ENCODE results near the gene C1QB.

The C1QB gene

GRCh38 chr1:22652881-22653316, at the start of gene C1QB:
C1QB (plus strand) TSS chr1:22653236; CDS start chr1:22659463, 6,227 bp downstream.
- no peak for DNase-seq
- in situ Hi-C loops (cut with HindIII; ENCODE audit: low pct_ligation_motif_present, low pct_unique_long_range_greater_than_20kb, low sequenced_read_pairs) = no loop called here

GRCh38 chr1:22606161-22606560, 46.9 kb upstream of the C1QB start:
- in situ Hi-C loops (cut with HindIII; ENCODE audit: low pct_ligation_motif_present, low pct_unique_long_range_greater_than_20kb, low sequenced_read_pairs) = no loop called here

GRCh38 chr1:22607154-22607553, 45.9 kb upstream of the C1QB start:
- no peak for DNase-seq
- in situ Hi-C loops (cut with HindIII; ENCODE audit: low pct_ligation_motif_present, low pct_unique_long_range_greater_than_20kb, low sequenced_read_pairs) = no loop called here

More at GRCh38 chr1:22606161-22606560, 46.9 kb upstream of the C1QB start:
- DNase-seq = no peak

GRCh38 chr1:22608361-22608760, 44.7 kb upstream of the C1QB start:
- in situ Hi-C loops (cut with HindIII; ENCODE audit: low pct_ligation_motif_present, low pct_unique_long_range_greater_than_20kb, low sequenced_read_pairs) = no loop called here
- DNase-seq = no peak

- in situ Hi-C loops (cut with HindIII; ENCODE audit: low pct_ligation_motif_present, low pct_unique_long_range_greater_than_20kb, low sequenced_read_pairs) = no loop called here
- no peak for DNase-seq
Measured at GRCh38 chr1:22609291-22609690, 43.7 kb upstream of the C1QB start.

GRCh38 chr1:22611530-22611947, 41.5 kb upstream of the C1QB start:
- in situ Hi-C loops (cut with HindIII; ENCODE audit: low pct_ligation_motif_present, low pct_unique_long_range_greater_than_20kb, low sequenced_read_pairs) = no loop called here
- DNase-seq = peak; percentile 54

GRCh38 chr1:22612671-22613571, 40.1 kb upstream of the C1QB start:
- no peak for DNase-seq

GRCh38 chr1:22613572-22613918, 39.5 kb upstream of the C1QB start:
- DNase-seq = no peak
- in situ Hi-C loops (cut with HindIII; ENCODE audit: low pct_ligation_motif_present, low pct_unique_long_range_greater_than_20kb, low sequenced_read_pairs) = no loop called here

More at GRCh38 chr1:22612671-22613571, 40.1 kb upstream of the C1QB start:
- in situ Hi-C loops (cut with HindIII; ENCODE audit: low pct_ligation_motif_present, low pct_unique_long_range_greater_than_20kb, low sequenced_read_pairs) = no loop called here

GRCh38 chr1:22613951-22614350, 39.1 kb upstream of the C1QB start:
- DNase-seq = no peak
- in situ Hi-C loops (cut with HindIII; ENCODE audit: low pct_ligation_motif_present, low pct_unique_long_range_greater_than_20kb, low sequenced_read_pairs) = no loop called here

- no peak for DNase-seq
- in situ Hi-C loops (cut with HindIII; ENCODE audit: low pct_ligation_motif_present, low pct_unique_long_range_greater_than_20kb, low sequenced_read_pairs) = no loop called here
Measured at GRCh38 chr1:22615886-22616285, 37.1 kb upstream of the C1QB start.

GRCh38 chr1:22616571-22616970, 36.5 kb upstream of the C1QB start:
- no peak for DNase-seq
- in situ Hi-C loops (cut with HindIII; ENCODE audit: low pct_ligation_motif_present, low pct_unique_long_range_greater_than_20kb, low sequenced_read_pairs) = no loop called here

- no peak for DNase-seq
- in situ Hi-C loops (cut with HindIII; ENCODE audit: low pct_ligation_motif_present, low pct_unique_long_range_greater_than_20kb, low sequenced_read_pairs) = no loop called here
Measured at GRCh38 chr1:22618056-22618455, 35.0 kb upstream of the C1QB start.

GRCh38 chr1:22619252-22619651, 33.8 kb upstream of the C1QB start:
- DNase-seq = no peak
- in situ Hi-C loops (cut with HindIII; ENCODE audit: low pct_ligation_motif_present, low pct_unique_long_range_greater_than_20kb, low sequenced_read_pairs) = no loop called here

- in situ Hi-C loops (cut with HindIII; ENCODE audit: low pct_ligation_motif_present, low pct_unique_long_range_greater_than_20kb, low sequenced_read_pairs) = no loop called here
- DNase-seq = no peak
Measured at GRCh38 chr1:22619798-22620197, 33.2 kb upstream of the C1QB start.

GRCh38 chr1:22621761-22622160, 31.3 kb upstream of the C1QB start:
- no peak for DNase-seq
- in situ Hi-C loops (cut with HindIII; ENCODE audit: low pct_ligation_motif_present, low pct_unique_long_range_greater_than_20kb, low sequenced_read_pairs) = no loop called here

GRCh38 chr1:22625262-22625925, 27.6 kb upstream of the C1QB start:
- DNase-seq = peak; percentile 8
- in situ Hi-C loops (cut with HindIII; ENCODE audit: low pct_ligation_motif_present, low pct_unique_long_range_greater_than_20kb, low sequenced_read_pairs) = no loop called here

GRCh38 chr1:22626237-22627157, 26.5 kb upstream of the C1QB start:
- in situ Hi-C loops (cut with HindIII; ENCODE audit: low pct_ligation_motif_present, low pct_unique_long_range_greater_than_20kb, low sequenced_read_pairs) = no loop called here

GRCh38 chr1:22627331-22627730, 25.7 kb upstream of the C1QB start:
- no peak for DNase-seq
- in situ Hi-C loops (cut with HindIII; ENCODE audit: low pct_ligation_motif_present, low pct_unique_long_range_greater_than_20kb, low sequenced_read_pairs) = no loop called here

More at GRCh38 chr1:22626237-22627157, 26.5 kb upstream of the C1QB start:
- no peak for DNase-seq

Data from ACHN (cell line).